Adrenal gland (tissue), 12 donors: ENCODE results near the gene POLR1D. TPM values are rescaled to one million over a fixed set of nuclear protein-coding genes. Genes with fewer than 3 reads are reported as not detected.

ENCODE experiments used
- DNase-seq, 7 donors: peaks; one replicate each; pipeline ENCODE4 v3.0.0-alpha.2; 2019 to 2020
- H3K27ac ChIP-seq, 5 donors: fragments of 200-600 bp; sonication (generic) in 4 of 5; 1 replicate in 3 of 5; 2 replicates in 2 of 5; pipeline versions ENCODE4 v1.5.1 to v1.8.0; 2016 to 2020; ENCODE audit warnings: mild to moderate bottlenecking in 1 of 5
- H3K27me3 ChIP-seq: fragments of 200-600 bp; 2 replicates; pipeline ENCODE4 v1.8.0; 2021
- H3K36me3 ChIP-seq, 2 donors: fragments of 200-600 bp; replicated peaks in 1 of 2; 1 replicate in 1 of 2; 2 replicates in 1 of 2; pipeline versions ENCODE4 v1.5.1 to v1.8.0; 2018 to 2022
- H3K4me1 ChIP-seq, 2 donors: fragments of 200-600 bp; replicated peaks in 1 of 2; 1 replicate in 1 of 2; 2 replicates in 1 of 2; pipeline versions ENCODE4 v1.5.1 to v1.8.0; 2018 to 2021
- H3K4me3 ChIP-seq, 4 donors: fragments of 200-600 bp; sonication (generic) in 3 of 4; one replicate each; pipeline ENCODE4 v1.5.1; 2016 to 2018
- H3K9me3 ChIP-seq, 3 donors: fragments of 200-600 bp; sonication (generic) in 1 of 3; replicated peaks in 1 of 3; 1 replicate in 2 of 3; 2 replicates in 1 of 3; pipeline versions ENCODE4 v1.5.1 to v1.8.0; 2016 to 2021
- POLR2A ChIP-seq, 2 donors: fragments of 450-650 bp; IDR thresholded peaks; one replicate each; pipeline ENCODE4 v1.6.1; 2017; ENCODE audit warnings: antibody characterized with exemption in 2 of 2, mild to moderate bottlenecking in 2 of 2, moderate library complexity in 1 of 2
- WGBS, 4 donors: extraction: QIAGEN DNeasy Blood & Tissue Kit in 2 of 4; methylation state at CpG; one replicate each; pipeline versions ENCODE4 v1.1.5 to v1.1.7; 2013 to 2017; 5-methylcytosine and 5-hydroxymethylcytosine counted together
- intact Hi-C, 2 donors: fragments of 100-400 bp; cut with DNase I; formaldehyde crosslinking; loops; one replicate each; pipeline versions ENCODE4 v1.14.1 to v1.15.0; 2022 to 2023
- polyA plus RNA-seq, 3 donors: library from polyadenylated mRNA; stranded (reverse); fragments of 200-250 nt in 2 of 3; fragments of 350-450 nt in 1 of 3; fragmentation: Illumina TruSeq in 1 of 3; extraction: RNeasy Lipid Tissue Mini Kit (QIAGEN cat#74804) in 1 of 3; gene quantifications; one replicate each; pipeline ENCODE4 v1.2.3, GENCODE V29; 2013 to 2014
- total RNA-seq, 9 donors: library from RNA; depleted of rRNA in 4 of 9; stranded (reverse); fragments of >200 nt in 4 of 9; fragments of 120-200 nt in 1 of 9; fragmentation: NEBNext Ultra II Directional in 1 of 9; extraction: Animal tissue kit (Norgen Biotek cat#: 25700) in 1 of 9; gene quantifications; one replicate each; pipeline versions ENCODE4 v1.1.0 to v1.2.4, GENCODE V29; 2013 to 2023
- TF ChIP-seq, protein P1 (sequence below), 6 experiments: fragments of 450-650 bp in 4 of 6; fragments of 200-600 bp in 2 of 6; sonication (generic) in 1 of 6; IDR thresholded peaks; 1 replicate in 5 of 6; 2 replicates in 1 of 6; pipeline versions ENCODE4 v1.5.1 to v1.8.0; 2016 to 2021; ENCODE audit warnings: antibody characterized with exemption in 6 of 6, mild to moderate bottlenecking in 2 of 6, moderate library complexity in 1 of 6
- donor health status: healthy with polysubstance abuse.
- donor health status: Bipolar disorder and iron deficiency.
- donor health status: DM: yes; HTN: yes; CAD: no.
- donor health status: DM: no; HTN: no; CAD: no.
- donor health status: DM: no; HTN: no; CAD: no.
- donor health status: DM: yes; HTN: yes; CAD: no.

Gene POLR1D
- total and polyA plus RNA-seq, 12 donors = 81.5 to 369 (median 176) TPM

DNA sequence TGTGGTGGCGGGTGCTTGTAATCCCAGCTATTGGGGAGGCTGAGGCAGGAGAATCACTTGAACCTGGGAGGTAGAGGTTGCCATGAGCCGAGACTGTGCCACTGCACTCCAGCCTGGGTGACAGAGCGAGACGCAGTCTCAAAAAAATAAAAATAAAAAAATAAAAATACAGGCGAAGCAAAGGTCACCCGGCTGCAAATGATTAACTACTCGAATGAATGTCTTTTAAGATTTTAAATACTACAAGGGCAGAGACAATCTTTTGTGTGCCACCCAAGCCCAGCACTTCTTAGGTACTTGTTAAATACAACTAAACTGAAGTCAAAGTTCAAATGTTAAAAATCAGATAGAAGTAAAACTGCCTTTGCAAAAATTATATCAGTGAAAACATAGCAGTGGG is 8.1 kb upstream of the POLR1D start:
- DNase-seq = no peak
- H3K4me1 ChIP-seq = peaks cover 9 to 23% of the 10 kb centered on the region in 2 donors
- no peaks in the 10 kb centered on the region for H3K36me3 ChIP-seq
- no peaks in the 10 kb centered on the region for H3K27me3 ChIP-seq
- no peak for TF ChIP-seq POLR2A (IDR thresholded peaks at IDR 0.05)
- TF ChIP-seq, protein P1, sequence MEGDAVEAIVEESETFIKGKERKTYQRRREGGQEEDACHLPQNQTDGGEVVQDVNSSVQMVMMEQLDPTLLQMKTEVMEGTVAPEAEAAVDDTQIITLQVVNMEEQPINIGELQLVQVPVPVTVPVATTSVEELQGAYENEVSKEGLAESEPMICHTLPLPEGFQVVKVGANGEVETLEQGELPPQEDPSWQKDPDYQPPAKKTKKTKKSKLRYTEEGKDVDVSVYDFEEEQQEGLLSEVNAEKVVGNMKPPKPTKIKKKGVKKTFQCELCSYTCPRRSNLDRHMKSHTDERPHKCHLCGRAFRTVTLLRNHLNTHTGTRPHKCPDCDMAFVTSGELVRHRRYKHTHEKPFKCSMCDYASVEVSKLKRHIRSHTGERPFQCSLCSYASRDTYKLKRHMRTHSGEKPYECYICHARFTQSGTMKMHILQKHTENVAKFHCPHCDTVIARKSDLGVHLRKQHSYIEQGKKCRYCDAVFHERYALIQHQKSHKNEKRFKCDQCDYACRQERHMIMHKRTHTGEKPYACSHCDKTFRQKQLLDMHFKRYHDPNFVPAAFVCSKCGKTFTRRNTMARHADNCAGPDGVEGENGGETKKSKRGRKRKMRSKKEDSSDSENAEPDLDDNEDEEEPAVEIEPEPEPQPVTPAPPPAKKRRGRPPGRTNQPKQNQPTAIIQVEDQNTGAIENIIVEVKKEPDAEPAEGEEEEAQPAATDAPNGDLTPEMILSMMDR (IDR thresholded peaks at IDR 0.05) = no peak
- 50 to 66% (median 56%) methylated on average over 7 of the region's 7 CpGs for WGBS, 4 donors
- no peak overlapping the region for H3K27ac ChIP-seq
- H3K4me3 ChIP-seq = no peak overlapping the region
- intact Hi-C loops = no loop called here
- no peaks in the 10 kb centered on the region for H3K9me3 ChIP-seq

DNA sequence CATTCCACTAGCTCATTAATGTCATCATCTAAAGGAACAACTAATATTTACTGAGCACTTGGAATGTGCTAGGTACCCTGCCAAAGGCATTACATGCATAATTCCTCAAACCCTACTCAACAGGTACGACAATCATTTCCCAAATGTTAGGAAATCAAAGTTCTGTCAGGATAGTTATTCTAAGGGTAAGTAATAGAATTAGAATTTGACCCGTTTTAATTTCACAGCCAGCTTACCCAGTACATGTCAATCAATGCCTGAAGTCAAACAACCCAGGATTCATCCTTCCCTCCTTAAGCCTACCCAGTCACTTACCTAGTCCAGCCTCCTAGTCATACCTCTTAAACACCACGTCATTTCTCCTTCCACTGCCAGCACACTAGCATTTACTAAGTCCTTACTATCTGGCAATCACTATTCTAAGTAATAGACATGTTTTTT is 3.8 kb upstream of the POLR1D start:
- TF ChIP-seq POLR2A (IDR thresholded peaks at IDR 0.05) = no peak
- TF ChIP-seq, protein P1 (IDR thresholded peaks at IDR 0.05) = no peak
- Histone ChIP-seq H3K4me3 (no peak overlapping the region), H3K36me3 (no peaks in the 10 kb centered on the region), H3K4me1 (peaks cover 9 to 25% of the 10 kb centered on the region in 2 donors), H3K27me3 (no peaks in the 10 kb centered on the region), H3K27ac (no peak overlapping the region), H3K9me3 (no peaks in the 10 kb centered on the region)
- 89 to 96% (median 94%) methylated on average over 3 of the region's 3 CpGs for WGBS, 4 donors
- intact Hi-C loops = loop anchor here in 1 of 2 donors (5.0 kb wide), 1 partner anchor 81 kb away; no protein-coding TSS in a partner anchor
- DNase-seq = no peak

DNA sequence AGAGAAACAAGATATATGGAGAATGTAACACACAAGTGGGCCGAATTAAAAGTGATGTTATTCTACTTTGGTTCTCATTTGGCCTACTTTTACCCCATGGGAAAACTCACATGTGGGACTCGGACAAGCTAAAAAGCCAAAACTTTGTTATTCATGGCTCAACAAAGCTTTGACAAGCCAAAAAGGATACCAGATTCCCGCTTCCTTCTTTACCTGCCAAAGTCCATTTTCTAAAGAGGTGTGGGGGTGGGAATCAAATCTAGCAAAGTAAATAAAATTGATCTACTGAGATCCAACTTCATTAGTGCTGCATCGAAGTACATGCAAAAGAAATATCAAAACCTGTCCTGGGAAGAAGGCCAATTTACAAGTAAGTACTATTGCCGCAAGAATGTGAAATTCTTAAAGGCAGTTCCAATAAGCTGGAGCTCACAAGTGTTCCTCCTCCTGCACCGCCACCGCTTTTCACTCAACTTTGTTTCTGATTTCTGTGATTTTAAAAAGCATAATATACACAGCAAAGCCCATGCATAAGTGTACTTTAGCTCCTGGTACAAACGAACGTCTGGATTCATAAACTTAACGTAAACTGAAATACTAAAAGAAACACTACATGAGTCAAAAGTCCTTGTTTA is 2.5 kb upstream of the POLR1D start:
- WGBS, 4 donors = 19 to 26% (median 23%) methylated on average over 10 of the region's 10 CpGs
- no peak for DNase-seq
- intact Hi-C loops = loop anchor here in 1 of 2 donors (5.0 kb wide), 1 partner anchor 82 kb away; no protein-coding TSS in a partner anchor
- peak overlapping the region in 3 of 5 donors; percentile 85 to 98 (median 95) for H3K27ac ChIP-seq
- no peaks in the 10 kb centered on the region for H3K27me3 ChIP-seq
- no peaks in the 10 kb centered on the region for H3K36me3 ChIP-seq
- no peaks in the 10 kb centered on the region for H3K9me3 ChIP-seq
- peaks cover 13 to 38% of the 10 kb centered on the region in 2 donors for H3K4me1 ChIP-seq
- TF ChIP-seq POLR2A (IDR thresholded peaks at IDR 0.05) = peak in 1 of 2 donors; percentile 30
- TF ChIP-seq, protein P1 (IDR thresholded peaks at IDR 0.05) = no peak
- H3K4me3 ChIP-seq = peak overlapping the region in 2 of 4 donors; percentile 76 to 80

DNA sequence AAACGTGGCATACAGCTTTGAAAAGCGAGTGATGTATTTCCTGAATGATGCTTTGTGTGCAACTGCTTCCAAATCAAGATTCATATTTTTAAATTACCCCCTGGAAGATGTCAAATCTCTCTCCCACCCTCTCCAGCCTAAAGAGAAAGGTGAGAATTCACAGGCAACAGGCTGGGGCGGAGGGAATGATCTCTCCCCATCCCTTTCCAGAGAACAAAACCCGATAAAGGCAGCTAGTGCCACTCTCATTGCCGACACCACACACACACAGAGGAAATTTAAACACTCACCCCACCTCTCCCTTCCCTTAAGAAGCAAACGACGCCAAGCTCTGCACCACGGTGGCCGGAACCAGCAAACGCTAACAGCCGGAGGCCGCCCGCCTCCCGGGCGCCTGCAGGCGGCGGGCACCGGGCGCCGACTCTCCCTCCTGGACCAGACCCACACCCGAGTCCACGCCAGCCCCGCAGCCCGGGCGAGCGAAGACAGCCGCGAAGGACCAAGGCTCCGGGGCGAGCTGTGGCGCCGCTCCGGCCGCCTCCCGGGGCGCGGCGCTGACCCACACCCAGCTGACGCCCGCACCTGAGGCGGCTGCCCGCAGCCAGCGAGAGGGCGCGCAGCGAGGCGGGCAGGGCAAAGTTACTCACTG is 1.8 kb upstream of the POLR1D start:
- peak; percentile 36 to 66 (median 48) for DNase-seq
- intact Hi-C loops = loop anchor here in 1 of 2 donors (5.0 kb wide), 1 partner anchor 83 kb away; no protein-coding TSS in a partner anchor
- H3K27ac ChIP-seq = peak overlapping the region; percentile 85 to 98 (median 95)
- H3K9me3 ChIP-seq = no peaks in the 10 kb centered on the region
- no peaks in the 10 kb centered on the region for H3K36me3 ChIP-seq
- WGBS, 4 donors = 0% methylated on average over 12 to 47 of the region's 47 CpGs
- no peak for TF ChIP-seq POLR2A (IDR thresholded peaks at IDR 0.05)
- TF ChIP-seq, protein P1 (IDR thresholded peaks at IDR 0.05) = peak in 4 of 6 experiments; percentile 35 to 54 (median 40)
- peak overlapping the region; percentile 45 to 80 (median 73) for H3K4me3 ChIP-seq
- H3K4me1 ChIP-seq = peaks cover 13 to 42% of the 10 kb centered on the region in 2 donors
- H3K27me3 ChIP-seq = no peaks in the 10 kb centered on the region
